DND-41 (cell line): ENCODE results near the gene CLCN7.
"Not testable (repeated sequence)": the region's sequence is repeated elsewhere in the genome, so short reads cannot be mapped to it uniquely, and the experiment has no call there.

ENCODE experiments used
- ATAC-seq: fragments of 200-7000 bp; cut with Tn5 transposase; 3 replicates; pipeline ENCODE4 v1.9.1; 2021; ENCODE audit warnings: low read depth; ENCODE audit not compliant: insufficient read depth
- DNase-seq: peaks from one replicate; pipeline ENCODE4 v3.0.0-alpha.2; 2020
- H2AFZ ChIP-seq: 2 replicates; pipeline ENCODE4 v1.6.0; 2012; ENCODE audit warnings: low read depth, low read length
- H3K27ac ChIP-seq: 2 replicates; pipeline ENCODE4 v1.5.1; 2012; ENCODE audit warnings: low read length, inconsistent platforms
- H3K27me3 ChIP-seq: fragments of 200-600 bp; sonication (generic); 2 replicates; pipeline ENCODE4 v1.6.0; 2012; ENCODE audit warnings: low read length, mild to moderate bottlenecking, inconsistent platforms; ENCODE audit not compliant: insufficient read depth, poor library complexity
- H3K36me3 ChIP-seq: 2 replicates; pipeline ENCODE4 v1.5.1; 2012; ENCODE audit warnings: low read length, inconsistent platforms; ENCODE audit not compliant: insufficient read depth
- H3K4me1 ChIP-seq: 2 replicates; pipeline ENCODE4 v1.5.1; 2012; ENCODE audit warnings: mild to moderate bottlenecking, low read length; ENCODE audit not compliant: insufficient read depth
- H3K4me2 ChIP-seq: 2 replicates; pipeline ENCODE4 v1.6.0; 2012; ENCODE audit warnings: mild to moderate bottlenecking, moderate library complexity, low read length, inconsistent platforms; ENCODE audit not compliant: insufficient read depth
- H3K4me3 ChIP-seq, 2 experiments: fragments of 200-600 bp in 1 of 2; shearing (Covaris generic) in 1 of 2; 2 replicates each; pipeline ENCODE4 v1.5.1; 2012 to 2016; ENCODE audit warnings: inconsistent platforms in 2 of 2, low read length in 2 of 2, mild to moderate bottlenecking in 2 of 2, low read depth in 1 of 2, moderate library complexity in 1 of 2
- H3K79me2 ChIP-seq: 2 replicates; pipeline ENCODE4 v1.6.0; 2012; ENCODE audit warnings: low read length, inconsistent platforms; ENCODE audit not compliant: insufficient read depth
- H3K9ac ChIP-seq: 2 replicates; pipeline ENCODE4 v1.6.0; 2012; ENCODE audit warnings: low read depth, mild to moderate bottlenecking, inconsistent platforms, low read length, moderate library complexity
- H3K9me3 ChIP-seq: 2 replicates; pipeline ENCODE4 v1.5.1; 2012; ENCODE audit warnings: low read length, moderate library complexity, mild to moderate bottlenecking, inconsistent platforms; ENCODE audit not compliant: insufficient read depth, severe bottlenecking
- H4K20me1 ChIP-seq: 2 replicates; pipeline ENCODE4 v1.6.0; 2012; ENCODE audit warnings: low read length; ENCODE audit not compliant: insufficient read depth
- EZH2 ChIP-seq: IDR thresholded peaks from 3 replicates; pipeline ENCODE4 v1.6.1; 2012; ENCODE audit warnings: borderline replicate concordance, low read depth, mild to moderate bottlenecking, moderate library complexity, low read length, inconsistent platforms; ENCODE audit not compliant: severe bottlenecking
- TF ChIP-seq, protein P1 (sequence below): IDR thresholded peaks from 2 replicates; pipeline ENCODE4 v1.5.1; 2012; ENCODE audit warnings: borderline replicate concordance, low read length, moderate library complexity, mild to moderate bottlenecking; ENCODE audit not compliant: poor library complexity, severe bottlenecking; ENCODE audit errors: extremely low read depth

CLCN7 gene

DNA sequence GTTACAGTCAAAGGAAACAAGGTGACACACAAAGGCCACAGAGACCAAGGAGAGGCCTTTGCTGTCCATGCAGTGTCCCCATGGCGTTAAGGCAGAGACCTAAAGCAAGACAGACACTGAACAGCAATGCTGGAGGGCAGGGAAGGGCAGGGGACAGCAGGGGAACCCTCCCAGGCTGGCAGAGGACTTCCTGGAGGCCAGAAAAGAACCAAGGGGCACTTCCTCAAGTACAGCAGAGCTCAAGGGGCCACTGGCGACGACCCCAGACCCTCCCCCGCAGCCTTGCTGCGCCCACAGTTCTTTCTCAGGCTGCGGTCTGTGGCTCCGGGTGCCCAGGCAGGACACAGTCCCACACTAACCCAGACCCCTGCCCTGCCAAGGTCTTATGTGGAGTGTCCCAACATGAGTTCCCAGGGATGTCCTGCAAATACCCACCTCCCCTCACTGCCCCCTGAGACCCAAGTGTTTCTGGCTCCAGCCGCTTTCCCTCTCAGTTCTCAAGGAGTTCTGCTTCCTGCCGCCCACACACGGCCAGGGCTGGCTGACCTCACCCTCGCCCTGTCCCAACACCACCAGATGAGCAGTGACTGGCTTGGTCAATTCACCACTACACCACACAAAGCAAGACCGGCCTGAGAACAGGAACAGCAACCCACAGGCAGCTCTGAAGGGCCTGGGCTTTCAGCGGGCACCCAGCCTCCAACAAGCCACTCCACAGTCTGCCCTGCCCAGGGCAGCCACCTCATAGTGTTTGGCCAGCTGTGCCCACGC, 4.2 kb downstream of the CLCN7 start:
- peaks cover 6% of the 10 kb centered on the region; the same call in 1 of the 2 replicates for H3K36me3 ChIP-seq
- H3K9me3 ChIP-seq, result no peaks in the 10 kb centered on the region
- H3K79me2 ChIP-seq, result peaks cover 96% of the 10 kb centered on the region
- no peaks in the 10 kb centered on the region for H3K27me3 ChIP-seq
- no peak overlapping the region for H2AFZ ChIP-seq
- ATAC-seq, result no peak
- H3K27ac ChIP-seq, result no peak overlapping the region
- TF ChIP-seq, protein P1, sequence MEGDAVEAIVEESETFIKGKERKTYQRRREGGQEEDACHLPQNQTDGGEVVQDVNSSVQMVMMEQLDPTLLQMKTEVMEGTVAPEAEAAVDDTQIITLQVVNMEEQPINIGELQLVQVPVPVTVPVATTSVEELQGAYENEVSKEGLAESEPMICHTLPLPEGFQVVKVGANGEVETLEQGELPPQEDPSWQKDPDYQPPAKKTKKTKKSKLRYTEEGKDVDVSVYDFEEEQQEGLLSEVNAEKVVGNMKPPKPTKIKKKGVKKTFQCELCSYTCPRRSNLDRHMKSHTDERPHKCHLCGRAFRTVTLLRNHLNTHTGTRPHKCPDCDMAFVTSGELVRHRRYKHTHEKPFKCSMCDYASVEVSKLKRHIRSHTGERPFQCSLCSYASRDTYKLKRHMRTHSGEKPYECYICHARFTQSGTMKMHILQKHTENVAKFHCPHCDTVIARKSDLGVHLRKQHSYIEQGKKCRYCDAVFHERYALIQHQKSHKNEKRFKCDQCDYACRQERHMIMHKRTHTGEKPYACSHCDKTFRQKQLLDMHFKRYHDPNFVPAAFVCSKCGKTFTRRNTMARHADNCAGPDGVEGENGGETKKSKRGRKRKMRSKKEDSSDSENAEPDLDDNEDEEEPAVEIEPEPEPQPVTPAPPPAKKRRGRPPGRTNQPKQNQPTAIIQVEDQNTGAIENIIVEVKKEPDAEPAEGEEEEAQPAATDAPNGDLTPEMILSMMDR, result no peak
- TF ChIP-seq EZH2, result no peak
- peaks cover 51% of the 10 kb centered on the region for H4K20me1 ChIP-seq
- no peak overlapping the region for H3K9ac ChIP-seq
- H3K4me2 ChIP-seq, result no peak overlapping the region
- DNase-seq, result no peak
- H3K4me1 ChIP-seq, result peaks cover 32% of the 10 kb centered on the region
- no peak overlapping the region for H3K4me3 ChIP-seq

DNA sequence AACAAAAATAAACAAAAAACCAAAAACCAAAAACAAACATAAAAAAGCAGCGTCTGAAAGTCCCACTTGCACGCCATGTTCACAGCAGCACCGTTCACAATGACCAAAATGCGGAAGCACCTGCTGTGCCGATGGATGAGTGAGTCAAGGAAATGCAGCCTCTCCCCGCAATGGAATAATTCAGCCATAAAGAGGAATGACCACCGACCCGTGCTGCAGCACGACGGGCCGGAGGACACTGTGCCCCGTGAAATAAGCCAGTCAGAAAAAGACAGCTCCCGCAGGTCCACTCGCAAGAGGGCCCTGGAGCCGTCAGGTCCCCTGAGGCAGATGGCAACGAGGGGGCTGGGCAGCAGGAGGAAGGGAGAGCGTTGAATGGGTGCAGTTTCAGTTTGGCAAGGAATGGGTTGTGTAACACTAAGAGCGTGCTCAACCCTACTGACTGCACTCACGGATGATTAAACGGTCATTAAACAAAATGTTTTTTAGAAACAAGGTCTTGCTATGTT, 5.1 kb downstream of the CLCN7 start:
- Histone ChIP-seq H3K4me3 (no peak overlapping the region), H3K79me2 (peaks cover 94% of the 10 kb centered on the region), H3K27me3 (no peaks in the 10 kb centered on the region), H3K9me3 (no peaks in the 10 kb centered on the region), H3K27ac (no peak overlapping the region), H3K36me3 (peaks cover 13% of the 10 kb centered on the region), H3K4me2 (no peak overlapping the region), H2AFZ (no peak overlapping the region), H4K20me1 (peaks cover 56% of the 10 kb centered on the region), H3K4me1 (peaks cover 27% of the 10 kb centered on the region), H3K9ac (no peak overlapping the region)
- ATAC-seq (no peak), DNase-seq (no peak)
- TF ChIP-seq, protein P1, result no peak
- no peak for TF ChIP-seq EZH2

DNA sequence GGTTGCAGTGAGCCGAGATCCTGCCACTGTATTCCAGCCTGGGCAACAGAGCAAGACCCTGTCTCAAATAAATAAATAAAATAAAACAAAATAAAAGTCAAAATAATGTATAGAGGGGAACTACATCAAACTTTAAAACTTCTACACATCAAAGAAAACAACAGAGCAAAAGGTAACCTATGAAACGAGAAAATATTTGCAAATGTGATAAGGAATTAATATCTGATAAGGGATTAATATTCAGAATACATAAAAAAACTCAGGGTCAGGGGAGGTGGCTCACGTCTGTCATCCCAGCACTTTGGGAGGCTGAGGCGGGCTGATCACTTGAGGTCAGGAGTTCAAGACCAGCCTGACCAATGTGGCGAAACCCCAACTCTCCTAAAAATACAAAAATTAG, 5.7 kb downstream of the CLCN7 start:
- not testable (repeated sequence) for ATAC-seq, H3K9ac ChIP-seq
- peaks cover 91% of the 10 kb centered on the region for H3K79me2 ChIP-seq

GRCh38 chr16:1468426-1468810, 6.4 kb downstream of the CLCN7 start:
- no peak for DNase-seq
- peaks cover 62% of the 10 kb centered on the region for H4K20me1 ChIP-seq
- no peak for TF ChIP-seq EZH2
- TF ChIP-seq, protein P1, result no peak
- H3K4me3 ChIP-seq, result no peak overlapping the region
- no peaks in the 10 kb centered on the region for H3K27me3 ChIP-seq
- no peaks in the 10 kb centered on the region for H3K9me3 ChIP-seq
- no peak overlapping the region for H3K27ac ChIP-seq
- peaks cover 85% of the 10 kb centered on the region for H3K79me2 ChIP-seq
- no peak overlapping the region for H3K9ac ChIP-seq
- peaks cover 20% of the 10 kb centered on the region for H3K36me3 ChIP-seq
- ATAC-seq, result no peak
- H3K4me1 ChIP-seq, result peaks cover 18% of the 10 kb centered on the region
- no peak overlapping the region for H3K4me2 ChIP-seq
- H2AFZ ChIP-seq, result no peak overlapping the region

More for the DNA sequence above, 5.7 kb downstream of the CLCN7 start:
- peaks cover 19% of the 10 kb centered on the region for H3K36me3 ChIP-seq
- not testable (repeated sequence) for H2AFZ ChIP-seq, H3K9me3 ChIP-seq, H3K27me3 ChIP-seq, H3K4me2 ChIP-seq, H3K27ac ChIP-seq, H3K4me3 ChIP-seq, DNase-seq
- peaks cover 61% of the 10 kb centered on the region for H4K20me1 ChIP-seq
- peaks cover 25% of the 10 kb centered on the region for H3K4me1 ChIP-seq
